Measurements from ENCODE around the gene CA6. TPM values are rescaled to one million over a fixed set of nuclear protein-coding genes. Genes with fewer than 3 reads are reported as not detected.

CA6 gene
- total RNA-seq, 1 donor from 2014 or later: not detected

DNA sequence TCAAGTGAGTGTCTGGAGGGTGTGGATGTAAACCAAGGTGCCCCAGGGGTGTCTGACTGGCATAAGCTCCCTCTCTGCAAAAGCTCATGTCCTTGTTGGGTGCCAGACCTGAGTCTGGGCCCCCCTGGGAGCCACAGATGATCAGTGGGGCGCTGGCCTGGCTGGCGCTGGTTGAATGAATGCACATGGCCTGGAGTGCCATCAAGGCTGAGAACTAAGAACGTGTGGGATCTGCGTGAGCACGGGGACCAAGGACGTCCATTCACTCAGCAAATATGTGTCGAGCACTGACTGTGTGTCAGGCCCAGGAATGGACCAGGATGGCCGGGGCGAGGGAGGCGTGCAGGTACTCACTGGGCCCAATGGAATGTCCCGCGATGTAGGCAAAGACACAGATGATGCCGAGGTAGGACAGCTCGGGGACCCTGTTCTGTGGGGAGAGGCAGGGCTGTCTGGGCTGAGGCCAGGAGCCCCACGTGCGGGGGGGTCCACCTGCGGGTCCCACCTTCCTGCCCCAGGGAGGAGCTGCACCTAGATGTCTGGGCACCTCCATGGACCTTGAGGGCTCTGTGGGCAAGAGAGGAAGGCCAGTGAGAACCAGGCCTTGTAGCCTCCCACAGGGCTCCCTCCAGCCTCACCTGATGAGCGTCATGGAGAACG, 61.4 kb downstream of the CA6 start:
- H3K9me3 ChIP-seq (ENCODE audit: low read depth): no peaks in the 10 kb centered on the region
- no peaks in the 10 kb centered on the region for H3K36me3 ChIP-seq
- H3K4me1 ChIP-seq: peaks cover 3% of the 10 kb centered on the region
- H4K20me1 ChIP-seq (ENCODE audit: low read depth): no peaks in the 10 kb centered on the region
- peaks cover 26% of the 10 kb centered on the region for H3K4me1 Mint-ChIP-seq
- peak overlapping the region; percentile 87 for H3K27ac Mint-ChIP-seq
- no peak for DNase-seq (ENCODE audit: low spot score)
- no peak overlapping the region for H3K9ac ChIP-seq
- no peaks in the 10 kb centered on the region for H3K79me2 ChIP-seq (ENCODE audit: low read depth)
- no peaks in the 10 kb centered on the region for H3K9me3 Mint-ChIP-seq
- no peak overlapping the region for H3K27ac ChIP-seq
- H3K4me3 ChIP-seq: no peak overlapping the region
- no peak overlapping the region for H3K4me3 Mint-ChIP-seq
- TF ChIP-seq EZH2phosphoT487 (IDR thresholded peaks at IDR 0.05) (no peak), EZH2 (IDR thresholded peaks at IDR 0.05) (no peak)
- no peaks in the 10 kb centered on the region for H3K36me3 Mint-ChIP-seq
- no peak overlapping the region for H3K4me2 ChIP-seq
- H2AFZ ChIP-seq (replicated peaks): no peak overlapping the region
- peaks cover 10% of the 10 kb centered on the region for H3K27me3 Mint-ChIP-seq (ENCODE audit: insufficient read depth, low read depth)
- H3K27me3 ChIP-seq: no peaks in the 10 kb centered on the region
- peaks cover 4% of the 10 kb centered on the region for H3F3A ChIP-seq (ENCODE audit: low read depth)

DNA sequence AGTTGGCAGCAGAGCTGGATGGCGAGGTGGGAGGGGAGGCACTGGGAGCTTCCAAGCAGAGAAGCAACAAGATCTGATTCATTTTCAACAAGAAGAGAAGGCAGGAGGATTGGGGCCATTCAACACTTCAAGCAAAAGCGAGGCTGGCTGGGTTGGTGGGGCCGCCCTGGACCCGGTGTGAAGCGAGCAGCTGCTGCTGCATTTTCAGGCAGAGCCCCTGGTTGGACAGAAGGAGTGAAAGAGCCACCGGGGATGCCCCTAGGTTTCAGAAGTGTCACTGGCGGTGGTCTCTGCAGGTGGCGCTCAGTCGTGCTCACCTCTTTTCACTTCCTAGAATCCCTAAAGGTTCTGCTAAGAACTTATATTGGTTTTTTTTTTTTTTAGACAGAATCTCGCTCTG, 62.6 kb downstream of the CA6 start:
- DNase-seq (ENCODE audit: low spot score): no peak
- Histone ChIP-seq H3F3A (ENCODE audit: low read depth) (no peaks in the 10 kb centered on the region), H3K36me3 (no peaks in the 10 kb centered on the region), H3K27me3 (no peaks in the 10 kb centered on the region), H3K27ac (no peak overlapping the region), H4K20me1 (ENCODE audit: low read depth) (no peaks in the 10 kb centered on the region), H3K79me2 (ENCODE audit: low read depth) (no peaks in the 10 kb centered on the region), H3K9ac (no peak overlapping the region), H3K4me1 (no peaks in the 10 kb centered on the region), H3K4me2 (no peak overlapping the region), H3K4me3 (no peak overlapping the region), H3K9me3 (ENCODE audit: low read depth) (no peaks in the 10 kb centered on the region), H2AFZ (replicated peaks) (no peak overlapping the region)
- H3K4me3 Mint-ChIP-seq: no peak overlapping the region
- no peak for TF ChIP-seq EZH2phosphoT487 (IDR thresholded peaks at IDR 0.05)
- TF ChIP-seq, protein P1, sequence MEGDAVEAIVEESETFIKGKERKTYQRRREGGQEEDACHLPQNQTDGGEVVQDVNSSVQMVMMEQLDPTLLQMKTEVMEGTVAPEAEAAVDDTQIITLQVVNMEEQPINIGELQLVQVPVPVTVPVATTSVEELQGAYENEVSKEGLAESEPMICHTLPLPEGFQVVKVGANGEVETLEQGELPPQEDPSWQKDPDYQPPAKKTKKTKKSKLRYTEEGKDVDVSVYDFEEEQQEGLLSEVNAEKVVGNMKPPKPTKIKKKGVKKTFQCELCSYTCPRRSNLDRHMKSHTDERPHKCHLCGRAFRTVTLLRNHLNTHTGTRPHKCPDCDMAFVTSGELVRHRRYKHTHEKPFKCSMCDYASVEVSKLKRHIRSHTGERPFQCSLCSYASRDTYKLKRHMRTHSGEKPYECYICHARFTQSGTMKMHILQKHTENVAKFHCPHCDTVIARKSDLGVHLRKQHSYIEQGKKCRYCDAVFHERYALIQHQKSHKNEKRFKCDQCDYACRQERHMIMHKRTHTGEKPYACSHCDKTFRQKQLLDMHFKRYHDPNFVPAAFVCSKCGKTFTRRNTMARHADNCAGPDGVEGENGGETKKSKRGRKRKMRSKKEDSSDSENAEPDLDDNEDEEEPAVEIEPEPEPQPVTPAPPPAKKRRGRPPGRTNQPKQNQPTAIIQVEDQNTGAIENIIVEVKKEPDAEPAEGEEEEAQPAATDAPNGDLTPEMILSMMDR (IDR thresholded peaks at IDR 0.05): no peak
- TF ChIP-seq EZH2 (IDR thresholded peaks at IDR 0.05): no peak
- H3K9me3 Mint-ChIP-seq: no peaks in the 10 kb centered on the region
- no peaks in the 10 kb centered on the region for H3K36me3 Mint-ChIP-seq
- H3K4me1 Mint-ChIP-seq: peaks cover 18% of the 10 kb centered on the region
- H3K27ac Mint-ChIP-seq: no peak overlapping the region
- H3K27me3 Mint-ChIP-seq (ENCODE audit: insufficient read depth, low read depth): peaks cover 12% of the 10 kb centered on the region

DNA sequence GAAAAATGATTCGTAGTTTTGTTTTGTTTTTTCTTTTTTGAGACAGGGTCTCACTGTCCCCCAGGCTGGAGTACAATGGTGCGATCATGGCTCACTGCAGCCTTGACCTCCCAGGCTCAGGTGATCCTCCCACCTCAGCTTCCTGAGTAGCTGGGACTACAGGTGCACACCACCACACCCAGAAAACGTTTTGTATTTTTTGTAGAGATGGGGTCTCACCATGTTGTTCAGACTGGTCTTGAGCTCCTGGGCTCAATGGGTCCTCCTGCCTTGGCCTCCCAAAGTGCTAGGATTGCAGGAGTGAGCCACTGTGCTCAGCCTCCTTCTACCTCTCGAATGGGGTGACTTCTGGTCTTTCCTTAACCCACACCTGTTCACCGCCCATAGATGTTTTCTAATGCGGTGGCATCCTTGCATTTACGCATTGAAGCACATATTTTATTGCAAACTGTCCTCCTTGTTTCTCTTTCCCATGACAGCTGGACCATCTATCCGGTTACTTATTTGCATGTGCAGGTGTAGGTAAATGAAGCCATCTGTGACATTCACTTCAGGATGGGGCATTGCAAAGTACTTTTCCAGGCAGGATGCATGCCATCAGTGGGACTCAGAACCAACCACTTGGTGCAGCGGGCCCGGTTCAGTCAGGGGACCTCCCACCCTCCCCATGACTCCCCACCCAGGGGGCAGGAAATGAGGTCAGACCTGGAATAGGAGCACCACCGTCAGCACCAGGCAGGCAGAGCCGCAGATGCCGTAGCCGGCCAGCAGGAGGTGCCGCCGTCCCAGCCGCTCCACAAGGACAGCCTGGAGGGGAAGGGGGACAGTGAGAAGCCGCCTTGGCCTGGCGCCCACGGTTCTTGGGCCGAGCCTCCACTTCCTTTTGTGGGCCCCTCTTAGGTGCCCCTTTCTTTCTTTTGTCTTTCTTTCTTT, 64.0 kb downstream of the CA6 start:
- Mint-ChIP-seq H3K9me3 (no peaks in the 10 kb centered on the region), H3K27me3 (ENCODE audit: insufficient read depth, low read depth) (peaks cover 13% of the 10 kb centered on the region), H3K36me3 (no peaks in the 10 kb centered on the region), H3K4me1 (peaks cover 11% of the 10 kb centered on the region), H3K4me3 (no peak overlapping the region), H3K27ac (peak overlapping the region; percentile 62)
- Histone ChIP-seq H3K4me1 (no peaks in the 10 kb centered on the region), H3K9ac (no peak overlapping the region), H3K36me3 (no peaks in the 10 kb centered on the region), H3K79me2 (ENCODE audit: low read depth) (no peaks in the 10 kb centered on the region), H2AFZ (replicated peaks) (no peak overlapping the region), H3K4me3 (no peak overlapping the region), H3F3A (ENCODE audit: low read depth) (no peaks in the 10 kb centered on the region), H3K9me3 (ENCODE audit: low read depth) (no peaks in the 10 kb centered on the region), H3K27ac (no peak overlapping the region), H3K4me2 (no peak overlapping the region), H4K20me1 (ENCODE audit: low read depth) (no peaks in the 10 kb centered on the region), H3K27me3 (no peaks in the 10 kb centered on the region)
- peak; percentile 72 for DNase-seq (ENCODE audit: low spot score)
- TF ChIP-seq EZH2phosphoT487 (IDR thresholded peaks at IDR 0.05) (no peak), EZH2 (IDR thresholded peaks at IDR 0.05) (no peak)
- TF ChIP-seq, protein P1 (IDR thresholded peaks at IDR 0.05): peak; percentile 75
